Colon (tissue), 2 donors: Measurements from ENCODE around the gene PTGES.

Experiments used
- FAIRE-seq: peaks from 2 replicates; lab custom pipeline; 2012; peaks lifted over from hg19 to GRCh38; lab: Jason Lieb, UNC
- donor health status: control.
- donor health status: control.

The PTGES gene

GRCh38 chr9:129740666-129741464 is 12.0 kb downstream of the PTGES start:
- FAIRE-seq, result no peak

GRCh38 chr9:129740174-129740573 is 12.7 kb downstream of the PTGES start:
- no peak for FAIRE-seq

GRCh38 chr9:129739432-129739831 is 13.4 kb downstream of the PTGES start:
- no peak for FAIRE-seq

GRCh38 chr9:129737479-129738274 is 15.2 kb downstream of the PTGES start:
- no peak for FAIRE-seq

GRCh38 chr9:129736334-129736733 is 16.5 kb downstream of the PTGES start:
- FAIRE-seq, result no peak

GRCh38 chr9:129735546-129735945 is 17.3 kb downstream of the PTGES start:
- no peak for FAIRE-seq

GRCh38 chr9:129733632-129733953 is 19.2 kb downstream of the PTGES start:
- no peak for FAIRE-seq

GRCh38 chr9:129732946-129733631 is 19.8 kb downstream of the PTGES start:
- no peak for FAIRE-seq

GRCh38 chr9:129732100-129732499 is 20.7 kb downstream of the PTGES start:
- FAIRE-seq, result no peak

- no peak for FAIRE-seq
Measured at GRCh38 chr9:129731477-129732085, 21.3 kb downstream of the PTGES start.

- FAIRE-seq, result no peak
Measured at GRCh38 chr9:129728744-129729143, 24.1 kb downstream of the PTGES start.

GRCh38 chr9:129726322-129727160 is 26.3 kb downstream of the PTGES start:
- FAIRE-seq, result no peak

- FAIRE-seq, result no peak
Measured at GRCh38 chr9:129725795-129726251, 27.0 kb downstream of the PTGES start.

- FAIRE-seq, result no peak
Measured at GRCh38 chr9:129724456-129725190, 28.2 kb downstream of the PTGES start.

- no peak for FAIRE-seq
Measured at GRCh38 chr9:129722913-129723312, 29.9 kb downstream of the PTGES start.

- no peak for FAIRE-seq
Measured at GRCh38 chr9:129720865-129721545, 31.8 kb downstream of the PTGES start.

GRCh38 chr9:129720181-129720864 is 32.5 kb downstream of the PTGES start:
- no peak for FAIRE-seq

GRCh38 chr9:129719135-129719534 is 33.7 kb downstream of the PTGES start:
- FAIRE-seq, result no peak

GRCh38 chr9:129718647-129719046 is 34.2 kb downstream of the PTGES start:
- no peak for FAIRE-seq

GRCh38 chr9:129717991-129718390 is 34.9 kb downstream of the PTGES start:
- FAIRE-seq, result no peak
